Neuronal stem cell (in vitro differentiated cells): Measurements from ENCODE around the gene DELE1.
A peak's percentile ranks its signal among the peaks of the same experiment; 100 is the strongest.

ENCODE experiments used
- DNase-seq: peaks from one replicate; pipeline ENCODE4 v3.0.0-alpha.2; 2013; ENCODE audit warnings: low spot score
- H2AFZ ChIP-seq: one replicate; pipeline ENCODE4 v1.6.1; 2013; ENCODE audit warnings: mild to moderate bottlenecking, low read length, inconsistent platforms
- H2AK5ac ChIP-seq: 2 replicates; pipeline ENCODE4 v1.6.1; 2013; ENCODE audit warnings: low read depth, mild to moderate bottlenecking, inconsistent platforms, low read length, moderate library complexity, mixed read lengths
- H2BK120ac ChIP-seq: 2 replicates; pipeline ENCODE4 v1.6.1; 2013; ENCODE audit warnings: low read depth, mild to moderate bottlenecking, inconsistent platforms, low read length, moderate library complexity, mixed read lengths
- H2BK12ac ChIP-seq: one replicate; pipeline ENCODE4 v1.6.1; 2013; ENCODE audit warnings: low read length, inconsistent platforms
- H2BK15ac ChIP-seq: 2 replicates; pipeline ENCODE4 v1.6.1; 2013; ENCODE audit warnings: mild to moderate bottlenecking, low read length, inconsistent platforms, mixed read lengths
- H2BK5ac ChIP-seq: one replicate; pipeline ENCODE4 v1.6.1; 2013; ENCODE audit warnings: inconsistent platforms, mild to moderate bottlenecking, low read length, moderate library complexity
- H3K14ac ChIP-seq: one replicate; pipeline ENCODE4 v1.6.1; 2013; ENCODE audit warnings: low read length, inconsistent platforms
- H3K18ac ChIP-seq: 2 replicates; pipeline ENCODE4 v1.6.1; 2013; ENCODE audit warnings: low read length, inconsistent platforms
- H3K23ac ChIP-seq: 2 replicates; pipeline ENCODE4 v1.6.1; 2013; ENCODE audit warnings: low read depth, mild to moderate bottlenecking, mixed read lengths, low read length, inconsistent platforms; ENCODE audit not compliant: poor library complexity
- H3K27ac ChIP-seq: replicated peaks from 3 replicates; pipeline ENCODE4 v1.5.1; 2013; ENCODE audit warnings: low read length, inconsistent platforms
- H3K27me3 ChIP-seq, 3 experiments: 2 replicates each; pipeline ENCODE4 v1.6.1; 2013; ENCODE audit warnings: low read length in 3 of 3, mild to moderate bottlenecking in 2 of 3, inconsistent platforms in 1 of 3, low read depth in 1 of 3, mixed read lengths in 1 of 3, moderate library complexity in 1 of 3; ENCODE audit not compliant: control insufficient read depth in 3 of 3, insufficient read depth in 3 of 3
- H3K36me3 ChIP-seq, 2 donors: replicated peaks in 1 of 2; 2 replicates each; pipeline ENCODE4 v1.6.1; 2013; ENCODE audit warnings: low read length in 2 of 2; ENCODE audit not compliant: control insufficient read depth in 2 of 2, insufficient read depth in 2 of 2
- H3K4ac ChIP-seq: 2 replicates; pipeline ENCODE4 v1.6.1; 2013; ENCODE audit warnings: inconsistent platforms, mild to moderate bottlenecking, low read length, moderate library complexity
- H3K4me1 ChIP-seq, 2 donors: 1 replicate in 1 of 2; 2 replicates in 1 of 2; pipeline ENCODE4 v1.6.1; 2013; ENCODE audit warnings: low read length in 2 of 2, low read depth in 1 of 2; ENCODE audit not compliant: control insufficient read depth in 2 of 2, insufficient read depth in 1 of 2
- H3K4me2 ChIP-seq: one replicate; pipeline ENCODE4 v1.6.1; 2013; ENCODE audit warnings: mild to moderate bottlenecking, low read length, inconsistent platforms; ENCODE audit not compliant: insufficient read depth, poor library complexity, severe bottlenecking
- H3K4me3 ChIP-seq, 2 donors: 2 replicates each; pipeline ENCODE4 v1.5.1; 2013; ENCODE audit warnings: low read length in 2 of 2, mild to moderate bottlenecking in 2 of 2, inconsistent platforms in 1 of 2, moderate library complexity in 1 of 2
- H3K79me1 ChIP-seq: one replicate; pipeline ENCODE4 v1.6.1; 2013; ENCODE audit warnings: low read depth, mild to moderate bottlenecking, inconsistent platforms, low read length, moderate library complexity
- H3K9ac ChIP-seq: one replicate; pipeline ENCODE4 v1.6.1; 2013; ENCODE audit warnings: mild to moderate bottlenecking, low read depth, low read length, inconsistent platforms; ENCODE audit not compliant: poor library complexity
- H3K9me3 ChIP-seq, 2 donors: replicated peaks in 1 of 2; 2 replicates each; pipeline versions ENCODE3 to v1.6.1; 2013; ENCODE audit warnings: low read length in 2 of 2, mild to moderate bottlenecking in 2 of 2, inconsistent platforms in 1 of 2, low read depth in 1 of 2, mixed read lengths in 1 of 2, moderate library complexity in 1 of 2; ENCODE audit not compliant: control insufficient read depth in 2 of 2, insufficient read depth in 1 of 2
- H4K8ac ChIP-seq: one replicate; pipeline ENCODE4 v1.6.1; 2013; ENCODE audit warnings: low read depth, mild to moderate bottlenecking, inconsistent platforms, low read length, moderate library complexity
- H4K91ac ChIP-seq: one replicate; pipeline ENCODE4 v1.6.1; 2013; ENCODE audit warnings: low read length, low read depth, mild to moderate bottlenecking, inconsistent platforms; ENCODE audit not compliant: poor library complexity
- WGBS, 2 donors: extraction: QIAGEN DNeasy Blood & Tissue Kit; methylation state at CpG; one replicate each; pipeline ENCODE4 v1.1.7; 2013; ENCODE audit warnings: missing lambda C conversion rate in 2 of 2, mixed read lengths in 1 of 2; ENCODE audit not compliant: insufficient read length in 2 of 2, insufficient replicate concordance in 1 of 2; ENCODE audit errors: extremely low coverage in 2 of 2; 5-methylcytosine and 5-hydroxymethylcytosine counted together

DELE1 gene

GRCh38 chr5:141908796-141909195 lies 14.9 kb upstream of the DELE1 start:
- Histone ChIP-seq H3K4me1 (peaks cover 4 to 5% of the 10 kb centered on the region in 2 donors), H3K36me3 (no peaks in the 10 kb centered on the region), H2BK15ac (no peak overlapping the region), H4K8ac (no peak overlapping the region), H2BK120ac (no peak overlapping the region), H3K14ac (no peak overlapping the region), H2BK5ac (no peak overlapping the region), H4K91ac (no peak overlapping the region), H3K27ac (no peak overlapping the region), H3K9ac (no peak overlapping the region), H2AK5ac (no peak overlapping the region), H3K79me1 (no peaks in the 10 kb centered on the region), H3K4me2 (no peak overlapping the region), H3K9me3 (no peaks in the 10 kb centered on the region), H2BK12ac (no peak overlapping the region), H3K18ac (no peak overlapping the region), H3K4ac (no peak overlapping the region), H2AFZ (no peak overlapping the region), H3K23ac (no peak overlapping the region), H3K4me3 (no peak overlapping the region), H3K27me3 (peaks cover 0 to 8% (median 0%) of the 10 kb centered on the region in 3 experiments)
- WGBS, 2 donors, result no CpG with 5 or more reads among the region's 2 CpGs
- DNase-seq, result no peak

GRCh38 chr5:141909212-141909611 lies 14.5 kb upstream of the DELE1 start:
- H3K4me1 ChIP-seq, result peaks cover 5 to 7% of the 10 kb centered on the region in 2 donors
- H3K79me1 ChIP-seq, result no peaks in the 10 kb centered on the region
- peaks cover 0 to 8% (median 0%) of the 10 kb centered on the region in 3 experiments for H3K27me3 ChIP-seq
- H3K9me3 ChIP-seq, result no peaks in the 10 kb centered on the region
- no peak overlapping the region for H2BK12ac ChIP-seq
- H2BK5ac ChIP-seq, result no peak overlapping the region
- no peak overlapping the region for H4K91ac ChIP-seq
- no peak overlapping the region for H3K27ac ChIP-seq
- H2AFZ ChIP-seq, result no peak overlapping the region
- no peak overlapping the region for H3K18ac ChIP-seq
- no peak overlapping the region for H3K4ac ChIP-seq
- H3K9ac ChIP-seq, result no peak overlapping the region
- no peak overlapping the region for H2AK5ac ChIP-seq
- H3K23ac ChIP-seq, result no peak overlapping the region
- H3K14ac ChIP-seq, result no peak overlapping the region
- no peaks in the 10 kb centered on the region for H3K36me3 ChIP-seq
- DNase-seq, result no peak
- no peak overlapping the region for H3K4me2 ChIP-seq
- H3K4me3 ChIP-seq, result no peak overlapping the region
- H2BK120ac ChIP-seq, result no peak overlapping the region
- no peak overlapping the region for H2BK15ac ChIP-seq
- WGBS, 2 donors, result no CpG with 5 or more reads among the region's 4 CpGs
- H4K8ac ChIP-seq, result no peak overlapping the region

DNA sequence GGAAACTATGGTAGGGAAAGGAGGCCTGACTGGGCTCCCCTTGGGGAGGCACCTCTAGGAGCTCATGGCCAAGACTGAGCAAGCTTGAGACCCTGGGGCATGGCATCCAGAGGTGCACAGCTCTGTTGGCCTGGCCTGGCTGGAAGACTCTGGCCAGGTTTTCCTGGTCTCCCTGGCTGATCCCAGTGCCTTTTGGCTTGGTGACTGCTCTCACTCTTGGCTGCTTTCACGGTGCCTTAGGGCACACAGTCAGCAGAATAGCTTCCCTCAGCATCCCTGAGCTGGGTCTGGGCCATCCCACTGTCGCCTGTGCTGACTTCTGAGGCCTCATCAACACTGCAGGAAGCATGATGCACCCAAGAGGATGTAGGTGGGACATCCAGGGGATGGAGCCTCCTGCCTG lies 13.4 kb upstream of the DELE1 start:
- H4K8ac ChIP-seq, result no peak overlapping the region
- H3K36me3 ChIP-seq, result no peaks in the 10 kb centered on the region
- no peak overlapping the region for H3K4ac ChIP-seq
- H3K4me1 ChIP-seq, result peaks cover 5 to 9% of the 10 kb centered on the region in 2 donors
- no peak for DNase-seq
- H3K4me2 ChIP-seq, result no peak overlapping the region
- no peak overlapping the region for H3K27ac ChIP-seq
- no peak overlapping the region for H2BK15ac ChIP-seq
- no peak overlapping the region for H2AK5ac ChIP-seq
- no peak overlapping the region for H2BK12ac ChIP-seq
- no peak overlapping the region for H2BK120ac ChIP-seq
- no peak overlapping the region for H3K18ac ChIP-seq
- H3K23ac ChIP-seq, result no peak overlapping the region
- no peaks in the 10 kb centered on the region for H3K9me3 ChIP-seq
- WGBS, 2 donors, result no CpG with 5 or more reads among the region's 2 CpGs
- H2AFZ ChIP-seq, result no peak overlapping the region
- H4K91ac ChIP-seq, result no peak overlapping the region
- peaks cover 0 to 8% (median 6%) of the 10 kb centered on the region in 3 experiments for H3K27me3 ChIP-seq
- no peak overlapping the region for H2BK5ac ChIP-seq
- no peak overlapping the region for H3K9ac ChIP-seq
- H3K14ac ChIP-seq, result no peak overlapping the region
- H3K4me3 ChIP-seq, result no peak overlapping the region
- H3K79me1 ChIP-seq, result no peaks in the 10 kb centered on the region

DNA sequence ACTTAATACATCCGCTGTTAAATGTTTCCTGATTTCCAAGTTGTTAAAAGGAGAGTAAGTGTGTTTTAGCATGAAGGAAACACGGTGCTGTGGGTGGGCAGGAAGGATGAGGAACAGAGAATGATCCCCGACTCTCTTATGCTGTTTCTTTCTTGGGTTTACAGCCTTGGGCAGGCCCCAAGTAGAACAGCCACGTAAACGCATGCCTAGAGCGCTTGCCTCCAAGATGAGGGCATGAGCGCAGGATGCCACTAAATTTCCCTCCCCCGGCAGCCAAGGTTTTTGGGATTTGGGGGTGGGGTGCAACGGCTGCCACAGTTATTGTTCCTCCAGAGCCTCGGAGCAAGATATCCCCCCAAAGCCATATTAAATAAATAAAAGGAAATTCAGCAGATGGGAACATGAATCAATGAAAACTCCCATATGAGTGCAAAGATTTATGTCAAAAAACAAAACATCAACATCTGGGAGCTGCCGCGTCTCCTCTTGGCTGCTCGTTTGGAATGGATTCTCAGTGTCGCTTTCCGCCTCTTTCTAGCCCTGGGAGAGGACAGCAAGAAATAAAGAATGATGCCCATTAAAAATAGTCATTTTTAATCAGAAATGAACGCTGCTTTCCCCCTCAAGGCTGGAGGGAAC lies 10.0 kb upstream of the DELE1 start:
- Histone ChIP-seq H3K9me3 (no peaks in the 10 kb centered on the region), H2AFZ (peak overlapping the region; percentile 86), H3K79me1 (no peaks in the 10 kb centered on the region), H3K27ac (no peak overlapping the region), H3K27me3 (peaks cover 0 to 22% (median 8%) of the 10 kb centered on the region in 3 experiments), H4K91ac (no peak overlapping the region), H3K23ac (no peak overlapping the region), H3K9ac (no peak overlapping the region), H4K8ac (no peak overlapping the region), H3K14ac (no peak overlapping the region), H2AK5ac (no peak overlapping the region), H2BK5ac (no peak overlapping the region), H3K4ac (no peak overlapping the region), H2BK12ac (no peak overlapping the region), H3K36me3 (no peaks in the 10 kb centered on the region), H3K4me3 (peak overlapping the region in 1 of 2 donors; percentile 29), H3K18ac (peak overlapping the region; percentile 89), H3K4me2 (peak overlapping the region; percentile 60), H2BK15ac (peak overlapping the region; percentile 75), H3K4me1 (peaks cover 8 to 9% of the 10 kb centered on the region in 2 donors), H2BK120ac (no peak overlapping the region)
- WGBS, 2 donors, result no CpG with 5 or more reads among the region's 16 CpGs
- DNase-seq, result no peak
